ENCODE measurements around the gene RBP5. TPM values are rescaled to one million over a fixed set of nuclear protein-coding genes. Genes with fewer than 3 reads are reported as not detected.

Gene RBP5
- total RNA-seq (2022; extraction: Qiagen RNA extraction; ENCODE audit: low read depth): not detected in 5 replicates

GRCh38 chr12:7128681-7129286, at the start of gene RBP5:
Gene RBP5 (minus strand): TSS chr12:7128889. CDS start chr12:7128775, 114 bp downstream.

GRCh38 chr12:7129872-7130691, 1.4 kb upstream of the RBP5 start, which contains the start of gene CLSTN3:
Gene CLSTN3 (plus strand): TSS chr12:7130371. CDS start chr12:7130649, 278 bp downstream.

GRCh38 chr12:7108796-7109571, 19.7 kb downstream of the RBP5 start, which contains the start of gene C1RL:
Gene C1RL (minus strand): TSS chr12:7109214. CDS start chr12:7109180, 34 bp downstream.

GRCh38 chr12:7092229-7092985, 36.3 kb downstream of the RBP5 start, which contains the start of gene C1R:
Gene C1R (minus strand): TSS chr12:7092445. CDS start chr12:7092388, 57 bp downstream.

Other genes starting within 250 kb of the RBP5 start
- 16.4 to 17.9 TPM (median 16.5 TPM) in 5 replicates for gene LRRC23, start 224.1 kb downstream of the RBP5 start, total RNA-seq (2022; extraction: Qiagen RNA extraction; ENCODE audit: low read depth)
- 41.2 to 50.5 TPM (median 42.1 TPM) in 5 replicates for gene ENO2, start 214.3 kb downstream of the RBP5 start, total RNA-seq (2022; extraction: Qiagen RNA extraction; ENCODE audit: low read depth)
- gene ATN1, start 200.9 kb downstream of the RBP5 start, total RNA-seq (2022; extraction: Qiagen RNA extraction; ENCODE audit: low read depth): 48.9 to 77.1 TPM (median 73.0 TPM) in 5 replicates
- not detected in 5 replicates for gene RNU7-1, start 185.1 kb downstream of the RBP5 start, total RNA-seq (2022; extraction: Qiagen RNA extraction; ENCODE audit: low read depth)
- 250 to 321 TPM (median 290 TPM) in 5 replicates for gene C12orf57, start 184.9 kb downstream of the RBP5 start, total RNA-seq (2022; extraction: Qiagen RNA extraction; ENCODE audit: low read depth)
- gene PTPN6, start 177.5 kb downstream of the RBP5 start, total RNA-seq (2022; extraction: Qiagen RNA extraction; ENCODE audit: low read depth): 10.3 to 13.1 TPM (median 12.1 TPM) in 5 replicates
- gene PHB2, start 158.2 kb downstream of the RBP5 start, total RNA-seq (2022; extraction: Qiagen RNA extraction; ENCODE audit: low read depth): 308 to 350 TPM (median 341 TPM) in 5 replicates
- 61.3 to 69.0 TPM (median 66.0 TPM) in 5 replicates for gene EMG1, start 158.0 kb downstream of the RBP5 start, total RNA-seq (2022; extraction: Qiagen RNA extraction; ENCODE audit: low read depth)
- 26.2 to 31.5 TPM (median 27.2 TPM) in 5 replicates for gene LPCAT3, start 110.4 kb downstream of the RBP5 start, total RNA-seq (2022; extraction: Qiagen RNA extraction; ENCODE audit: low read depth)
- gene C1S, start 68.2 kb downstream of the RBP5 start, total RNA-seq (2022; extraction: Qiagen RNA extraction; ENCODE audit: low read depth): 36.8 to 62.7 TPM (median 41.0 TPM) in 5 replicates
- 24.3 to 43.4 TPM (median 26.6 TPM) in 5 replicates for gene C1R, start 36.4 kb downstream of the RBP5 start, total RNA-seq (2022; extraction: Qiagen RNA extraction; ENCODE audit: low read depth)
- 9.4 to 17.0 TPM (median 10.3 TPM) in 5 replicates for gene C1RL, start 19.7 kb downstream of the RBP5 start, total RNA-seq (2022; extraction: Qiagen RNA extraction; ENCODE audit: low read depth)
- gene CLSTN3, start 1.5 kb upstream of the RBP5 start, total RNA-seq (2022; extraction: Qiagen RNA extraction; ENCODE audit: low read depth): 12.6 to 18.0 TPM (median 14.3 TPM) in 5 replicates
- gene PEX5, start 60.8 kb upstream of the RBP5 start, total RNA-seq (2022; extraction: Qiagen RNA extraction; ENCODE audit: low read depth): 31.1 to 37.0 TPM (median 33.4 TPM) in 5 replicates
- gene ACSM4, start 175.2 kb upstream of the RBP5 start, total RNA-seq (2022; extraction: Qiagen RNA extraction; ENCODE audit: low read depth): not detected in 5 replicates